ENCODE data around the gene HECTD1.
"Not testable (repeated sequence)": the region's sequence is repeated elsewhere in the genome, so short reads cannot be mapped to it uniquely, and the experiment has no call there.

HECTD1 gene

GRCh38 chr14:31241450-31242114, 34.0 kb upstream of the HECTD1 start:
- H3K27ac ChIP-seq = peak overlapping the region; percentile 28 to 62

GRCh38 chr14:31239741-31240140, 32.1 kb upstream of the HECTD1 start:
- no peak for DNase-seq
- H3K4me3 ChIP-seq = no peak overlapping the region
- H3K27ac ChIP-seq = no peak overlapping the region
- no peaks in the 10 kb centered on the region for H3K36me3 ChIP-seq
- H3K9me3 ChIP-seq = no peaks in the 10 kb centered on the region
- intact Hi-C loops (cut with DNase I; ENCODE audit: low total_unique reads) = no loop called here
- H3K27me3 ChIP-seq = no peaks in the 10 kb centered on the region
- TF ChIP-seq CTCF (IDR thresholded peaks at IDR 0.05) = no peak
- peaks cover 0 to 14% (median 5%) of the 10 kb centered on the region in 4 donors for H3K4me1 ChIP-seq

More at GRCh38 chr14:31241450-31242114, 34.0 kb upstream of the HECTD1 start:
- intact Hi-C loops (cut with DNase I; ENCODE audit: low total_unique reads) = no loop called here
- H3K9me3 ChIP-seq = no peaks in the 10 kb centered on the region
- peaks cover 0 to 14% (median 5%) of the 10 kb centered on the region in 4 donors for H3K4me1 ChIP-seq
- no peaks in the 10 kb centered on the region for H3K36me3 ChIP-seq
- DNase-seq = no peak
- H3K27me3 ChIP-seq = no peaks in the 10 kb centered on the region
- H3K4me3 ChIP-seq = peak overlapping the region; percentile 33 to 34
- TF ChIP-seq CTCF (IDR thresholded peaks at IDR 0.05) = no peak

- Histone ChIP-seq H3K27me3 (no peaks in the 10 kb centered on the region), H3K27ac (no peak overlapping the region), H3K36me3 (no peaks in the 10 kb centered on the region), H3K4me1 (no peaks in the 10 kb centered on the region), H3K4me3 (no peak overlapping the region), H3K9me3 (no peaks in the 10 kb centered on the region)
- DNase-seq = no peak
- intact Hi-C loops (cut with DNase I; ENCODE audit: low total_unique reads) = no loop called here
- TF ChIP-seq CTCF (IDR thresholded peaks at IDR 0.05) = no peak
Measured at GRCh38 chr14:31235462-31235861, 27.9 kb upstream of the HECTD1 start.

GRCh38 chr14:31232081-31232480, 24.5 kb upstream of the HECTD1 start:
- TF ChIP-seq CTCF (IDR thresholded peaks at IDR 0.05) = no peak
- no peaks in the 10 kb centered on the region for H3K4me1 ChIP-seq
- no peaks in the 10 kb centered on the region for H3K9me3 ChIP-seq
- no peak overlapping the region for H3K4me3 ChIP-seq
- intact Hi-C loops (cut with DNase I; ENCODE audit: low total_unique reads) = no loop called here
- H3K36me3 ChIP-seq = no peaks in the 10 kb centered on the region
- H3K27ac ChIP-seq = no peak overlapping the region
- no peaks in the 10 kb centered on the region for H3K27me3 ChIP-seq
- no peak for DNase-seq

- H3K27ac ChIP-seq; H3K27me3 ChIP-seq; H3K4me3 ChIP-seq; DNase-seq; H3K4me1 ChIP-seq; H3K36me3 ChIP-seq; H3K9me3 ChIP-seq; intact Hi-C loops (cut with DNase I; ENCODE audit: low total_unique reads): not testable (repeated sequence)
Measured at GRCh38 chr14:31231272-31231671, 23.7 kb upstream of the HECTD1 start.

- no peaks in the 10 kb centered on the region for H3K36me3 ChIP-seq
- no peak overlapping the region for H3K27ac ChIP-seq
- H3K9me3 ChIP-seq = no peaks in the 10 kb centered on the region
Measured at GRCh38 chr14:31230573-31230958, 23.0 kb upstream of the HECTD1 start.

More at GRCh38 chr14:31230573-31230958, 23.0 kb upstream of the HECTD1 start:
- H3K27me3 ChIP-seq = no peaks in the 10 kb centered on the region
- intact Hi-C loops (cut with DNase I; ENCODE audit: low total_unique reads) = no loop called here
- H3K4me1 ChIP-seq = no peaks in the 10 kb centered on the region
- TF ChIP-seq CTCF (IDR thresholded peaks at IDR 0.05) = no peak
- no peak overlapping the region for H3K4me3 ChIP-seq
- no peak for DNase-seq
